Lower lobe of right lung (tissue), 2 donors: ENCODE results near the gene PPP1R12B. TPM values are rescaled to one million over a fixed set of nuclear protein-coding genes. Genes with fewer than 3 reads are reported as not detected.
A peak's percentile ranks its signal among the peaks of the same experiment; 100 is the strongest.
"Not testable (repeated sequence)": the region's sequence is repeated elsewhere in the genome, so short reads cannot be mapped to it uniquely, and the experiment has no call there.

Experiments used
- ATAC-seq, 2 donors: fragments of 200-7000 bp; cut with Tn5 transposase; one replicate each; pipeline ENCODE4 v1.9.1; 2020 to 2022; ENCODE audit warnings: mild to moderate bottlenecking in 2 of 2, moderate library complexity in 2 of 2
- DNase-seq: peaks from one replicate; pipeline ENCODE4 v3.0.0-alpha.2; 2020
- H3K27ac ChIP-seq: fragments of 200-600 bp; one replicate; pipeline ENCODE4 v1.8.0; 2022
- H3K27me3 ChIP-seq: fragments of 200-600 bp; one replicate; pipeline ENCODE4 v1.8.0; 2022; ENCODE audit warnings: low read depth
- H3K36me3 ChIP-seq: fragments of 200-600 bp; one replicate; pipeline ENCODE4 v1.8.0; 2022; ENCODE audit warnings: mild to moderate bottlenecking
- H3K4me1 ChIP-seq: fragments of 200-600 bp; one replicate; pipeline ENCODE4 v1.8.0; 2022
- H3K4me3 ChIP-seq: fragments of 200-600 bp; one replicate; pipeline ENCODE4 v1.8.0; 2022; ENCODE audit warnings: mild to moderate bottlenecking
- H3K9me3 ChIP-seq: fragments of 200-600 bp; one replicate; pipeline ENCODE4 v1.8.0; 2022
- CTCF ChIP-seq: fragments of 200-600 bp; IDR thresholded peaks from one replicate; pipeline ENCODE4 v1.8.0; 2022; ENCODE audit warnings: antibody characterized with exemption, mild to moderate bottlenecking
- intact Hi-C: fragments of 100-400 bp; cut with DNase I; formaldehyde crosslinking; loops from one replicate; pipeline ENCODE4 v1.11.0; 2022
- total RNA-seq: library from RNA; stranded (reverse); fragmentation: NEBNext Ultra II Directional; extraction: Animal tissue kit (Norgen Biotek cat#: 25700); gene quantifications from one replicate; pipeline ENCODE4 v1.2.1, GENCODE V29; 2021
- donor health status: DM: no; HTN: yes; CAD: no; lungs with severe emphysema.

The PPP1R12B gene
- total RNA-seq, 1 donor from 2014 or later = 41.4 TPM

- peaks cover 91% of the 10 kb centered on the region for H3K36me3 ChIP-seq
These were observed 90.1 kb downstream of the PPP1R12B start for GRCh38 chr1:202438393-202439174.

GRCh38 chr1:202439308-202439707 lies 90.8 kb downstream of the PPP1R12B start:
- H3K36me3 ChIP-seq = peaks cover 85% of the 10 kb centered on the region
- intact Hi-C loops = no loop called here
- no peak overlapping the region for H3K27ac ChIP-seq
- no peak overlapping the region for H3K4me3 ChIP-seq
- no peaks in the 10 kb centered on the region for H3K27me3 ChIP-seq
- DNase-seq = no peak
- peak in 1 of 2 donors; percentile 46 for ATAC-seq
- no peak for TF ChIP-seq CTCF
- H3K9me3 ChIP-seq = no peaks in the 10 kb centered on the region
- no peaks in the 10 kb centered on the region for H3K4me1 ChIP-seq

More at GRCh38 chr1:202438393-202439174, 90.1 kb downstream of the PPP1R12B start:
- TF ChIP-seq CTCF = no peak
- H3K27ac ChIP-seq = no peak overlapping the region
- DNase-seq (no peak), ATAC-seq (peak in 1 of 2 donors; percentile 19)
- H3K4me3 ChIP-seq = no peak overlapping the region
- no peaks in the 10 kb centered on the region for H3K9me3 ChIP-seq
- no peaks in the 10 kb centered on the region for H3K27me3 ChIP-seq
- intact Hi-C loops = no loop called here
- H3K4me1 ChIP-seq = no peaks in the 10 kb centered on the region

GRCh38 chr1:202448140-202448539 lies 99.6 kb downstream of the PPP1R12B start:
- intact Hi-C loops, DNase-seq, ATAC-seq: not testable (repeated sequence)

GRCh38 chr1:202451641-202452040 lies 103.1 kb downstream of the PPP1R12B start:
- H3K4me3 ChIP-seq, ATAC-seq, H3K27me3 ChIP-seq, H3K27ac ChIP-seq, intact Hi-C loops, H3K9me3 ChIP-seq, H3K4me1 ChIP-seq, DNase-seq: not testable (repeated sequence)
- H3K36me3 ChIP-seq = peaks cover 38% of the 10 kb centered on the region

More at GRCh38 chr1:202448140-202448539, 99.6 kb downstream of the PPP1R12B start:
- not testable (repeated sequence) for H3K27ac ChIP-seq, H3K4me1 ChIP-seq, H3K9me3 ChIP-seq, H3K27me3 ChIP-seq, H3K4me3 ChIP-seq
- peaks cover 42% of the 10 kb centered on the region for H3K36me3 ChIP-seq

- TF ChIP-seq CTCF = no peak
- ATAC-seq = no peak
- no peaks in the 10 kb centered on the region for H3K27me3 ChIP-seq
- H3K9me3 ChIP-seq = no peaks in the 10 kb centered on the region
- no peak for DNase-seq
- no peak overlapping the region for H3K27ac ChIP-seq
- H3K36me3 ChIP-seq = peaks cover 38% of the 10 kb centered on the region
- H3K4me3 ChIP-seq = no peak overlapping the region
- intact Hi-C loops = no loop called here
- no peaks in the 10 kb centered on the region for H3K4me1 ChIP-seq
These were observed 104.0 kb downstream of the PPP1R12B start for GRCh38 chr1:202452508-202452907.

- DNase-seq = not testable (repeated sequence)
These were observed 108.1 kb downstream of the PPP1R12B start for GRCh38 chr1:202456372-202457169.

GRCh38 chr1:202458651-202459050 lies 110.2 kb downstream of the PPP1R12B start:
- H3K27ac ChIP-seq, intact Hi-C loops, H3K27me3 ChIP-seq, ATAC-seq, DNase-seq, H3K4me3 ChIP-seq, H3K9me3 ChIP-seq: not testable (repeated sequence)
- H3K36me3 ChIP-seq = peaks cover 11% of the 10 kb centered on the region
- peaks cover 27% of the 10 kb centered on the region for H3K4me1 ChIP-seq

More at GRCh38 chr1:202456372-202457169, 108.1 kb downstream of the PPP1R12B start:
- H3K9me3 ChIP-seq, H3K27me3 ChIP-seq, ATAC-seq, H3K4me3 ChIP-seq, H3K27ac ChIP-seq, intact Hi-C loops: not testable (repeated sequence)
- H3K36me3 ChIP-seq = peaks cover 11% of the 10 kb centered on the region
- peaks cover 17% of the 10 kb centered on the region for H3K4me1 ChIP-seq

- intact Hi-C loops, H3K27ac ChIP-seq, H3K27me3 ChIP-seq, H3K9me3 ChIP-seq, H3K4me3 ChIP-seq, DNase-seq, ATAC-seq: not testable (repeated sequence)
- H3K4me1 ChIP-seq = peaks cover 27% of the 10 kb centered on the region
- peaks cover 10% of the 10 kb centered on the region for H3K36me3 ChIP-seq
These were observed 111.1 kb downstream of the PPP1R12B start for GRCh38 chr1:202459470-202460142.

GRCh38 chr1:202460143-202460495 lies 111.6 kb downstream of the PPP1R12B start:
- ATAC-seq, H3K27me3 ChIP-seq, H3K27ac ChIP-seq, DNase-seq, intact Hi-C loops, H3K36me3 ChIP-seq, H3K9me3 ChIP-seq, H3K4me3 ChIP-seq: not testable (repeated sequence)
- peaks cover 27% of the 10 kb centered on the region for H3K4me1 ChIP-seq
